ENCODE measurements around the gene BMPR1A. TPM values are rescaled to one million over a fixed set of nuclear protein-coding genes. Genes with fewer than 3 reads are reported as not detected.
A peak's percentile ranks its signal among the peaks of the same experiment; 100 is the strongest.

Gene BMPR1A
- total RNA-seq, 1 experiment from 2014 or later, result 86.5 TPM

GRCh38 chr10:86747796-86748581 is 8.4 kb upstream of the BMPR1A start:
- Histone ChIP-seq H3K4me3 (ENCODE audit: insufficient read depth, low read depth, low read length) (no peak overlapping the region), H3K27me3 (ENCODE audit: control insufficient read depth, insufficient read depth, low read length) (no peaks in the 10 kb centered on the region), H3K36me3 (replicated peaks; ENCODE audit: control insufficient read depth, insufficient read depth, low read length) (no peaks in the 10 kb centered on the region)
- DNase-seq, result no peak

- Histone ChIP-seq H3K27me3 (ENCODE audit: control insufficient read depth, insufficient read depth, low read length) (no peaks in the 10 kb centered on the region), H3K4me3 (ENCODE audit: insufficient read depth, low read depth, low read length) (no peak overlapping the region), H3K36me3 (replicated peaks; ENCODE audit: control insufficient read depth, insufficient read depth, low read length) (no peaks in the 10 kb centered on the region)
- no peak for DNase-seq
Observed at GRCh38 chr10:86749854-86750253, 6.6 kb upstream of the BMPR1A start.

- no peaks in the 10 kb centered on the region for H3K27me3 ChIP-seq (ENCODE audit: control insufficient read depth, insufficient read depth, low read length)
- H3K36me3 ChIP-seq (replicated peaks; ENCODE audit: control insufficient read depth, insufficient read depth, low read length), result no peaks in the 10 kb centered on the region
- no peak for DNase-seq
- H3K4me3 ChIP-seq (ENCODE audit: insufficient read depth, low read depth, low read length), result no peak overlapping the region
Observed at GRCh38 chr10:86751477-86751876, 4.9 kb upstream of the BMPR1A start.

GRCh38 chr10:86752311-86752710 is 4.1 kb upstream of the BMPR1A start:
- Histone ChIP-seq H3K36me3 (replicated peaks; ENCODE audit: control insufficient read depth, insufficient read depth, low read length) (no peaks in the 10 kb centered on the region), H3K4me3 (ENCODE audit: insufficient read depth, low read depth, low read length) (no peak overlapping the region), H3K27me3 (ENCODE audit: control insufficient read depth, insufficient read depth, low read length) (no peaks in the 10 kb centered on the region)
- DNase-seq, result peak; percentile 39

DNA sequence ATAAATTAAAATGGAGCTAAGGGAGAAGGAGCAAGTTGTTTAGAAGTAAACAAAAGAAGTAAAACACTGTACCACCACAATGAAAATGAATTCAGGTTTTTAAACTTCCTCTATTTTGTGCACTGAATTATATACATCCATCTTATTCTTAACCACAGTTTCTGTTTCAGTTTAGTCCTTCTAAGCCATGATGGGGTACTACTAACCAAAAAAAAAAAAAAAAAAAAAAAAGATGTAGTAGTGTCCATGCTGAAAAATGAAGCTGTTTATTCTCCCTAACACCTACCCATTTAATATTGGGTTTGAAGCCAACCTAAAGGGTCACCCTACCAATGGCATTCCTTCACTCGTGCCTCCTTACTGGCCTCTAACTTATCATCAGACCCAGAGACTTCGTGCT is 3.4 kb upstream of the BMPR1A start:
- no peaks in the 10 kb centered on the region for H3K27me3 ChIP-seq (ENCODE audit: control insufficient read depth, insufficient read depth, low read length)
- H3K36me3 ChIP-seq (replicated peaks; ENCODE audit: control insufficient read depth, insufficient read depth, low read length), result no peaks in the 10 kb centered on the region
- H3K4me3 ChIP-seq (ENCODE audit: insufficient read depth, low read depth, low read length), result no peak overlapping the region
- no peak for DNase-seq

DNA sequence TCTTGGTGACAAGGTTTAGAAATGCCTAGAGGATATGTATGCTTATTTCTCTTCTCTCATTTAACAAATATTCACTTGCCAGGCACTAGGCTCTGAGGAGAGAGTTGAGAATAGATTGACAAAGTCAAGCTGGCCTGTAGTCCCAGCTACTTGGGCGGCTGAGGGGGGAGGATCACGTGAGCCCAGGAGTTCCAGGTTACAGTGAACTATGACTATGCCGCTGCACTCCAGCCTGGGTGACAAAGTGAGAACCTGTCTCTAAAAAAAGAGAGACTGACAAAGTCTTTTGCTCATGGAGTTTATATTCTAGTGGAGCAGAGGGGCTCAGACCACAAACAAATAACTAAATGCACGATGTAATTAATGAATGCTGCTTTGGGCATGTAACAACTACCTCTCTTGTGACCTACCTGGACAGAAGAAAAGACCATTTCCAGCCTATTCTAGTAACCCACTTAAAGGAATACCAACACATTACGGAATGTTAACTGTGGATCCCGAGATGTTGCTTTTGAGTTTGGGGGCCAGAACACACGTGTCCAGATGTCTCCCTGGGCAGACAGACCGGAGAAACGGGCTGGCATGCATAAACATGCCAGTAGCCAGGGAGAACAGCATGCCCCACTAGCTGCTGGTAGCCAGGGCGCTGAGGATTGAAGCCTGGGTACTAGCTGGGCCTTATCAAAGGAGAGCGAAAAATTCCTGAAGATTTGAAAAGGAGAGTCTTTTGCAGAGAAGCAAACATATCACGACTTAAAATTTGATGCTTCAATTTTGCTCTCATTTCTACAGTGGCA is 2.6 kb upstream of the BMPR1A start:
- H3K36me3 ChIP-seq (replicated peaks; ENCODE audit: control insufficient read depth, insufficient read depth, low read length), result no peaks in the 10 kb centered on the region
- no peak overlapping the region for H3K4me3 ChIP-seq (ENCODE audit: insufficient read depth, low read depth, low read length)
- DNase-seq, result no peak
- H3K27me3 ChIP-seq (ENCODE audit: control insufficient read depth, insufficient read depth, low read length), result no peaks in the 10 kb centered on the region

GRCh38 chr10:86755454-86755739 is 1.0 kb upstream of the BMPR1A start:
- Histone ChIP-seq H3K4me3 (ENCODE audit: insufficient read depth, low read depth, low read length) (peak overlapping the region; percentile 95), H3K27me3 (ENCODE audit: control insufficient read depth, insufficient read depth, low read length) (no peaks in the 10 kb centered on the region)
- DNase-seq, result no peak

DNA sequence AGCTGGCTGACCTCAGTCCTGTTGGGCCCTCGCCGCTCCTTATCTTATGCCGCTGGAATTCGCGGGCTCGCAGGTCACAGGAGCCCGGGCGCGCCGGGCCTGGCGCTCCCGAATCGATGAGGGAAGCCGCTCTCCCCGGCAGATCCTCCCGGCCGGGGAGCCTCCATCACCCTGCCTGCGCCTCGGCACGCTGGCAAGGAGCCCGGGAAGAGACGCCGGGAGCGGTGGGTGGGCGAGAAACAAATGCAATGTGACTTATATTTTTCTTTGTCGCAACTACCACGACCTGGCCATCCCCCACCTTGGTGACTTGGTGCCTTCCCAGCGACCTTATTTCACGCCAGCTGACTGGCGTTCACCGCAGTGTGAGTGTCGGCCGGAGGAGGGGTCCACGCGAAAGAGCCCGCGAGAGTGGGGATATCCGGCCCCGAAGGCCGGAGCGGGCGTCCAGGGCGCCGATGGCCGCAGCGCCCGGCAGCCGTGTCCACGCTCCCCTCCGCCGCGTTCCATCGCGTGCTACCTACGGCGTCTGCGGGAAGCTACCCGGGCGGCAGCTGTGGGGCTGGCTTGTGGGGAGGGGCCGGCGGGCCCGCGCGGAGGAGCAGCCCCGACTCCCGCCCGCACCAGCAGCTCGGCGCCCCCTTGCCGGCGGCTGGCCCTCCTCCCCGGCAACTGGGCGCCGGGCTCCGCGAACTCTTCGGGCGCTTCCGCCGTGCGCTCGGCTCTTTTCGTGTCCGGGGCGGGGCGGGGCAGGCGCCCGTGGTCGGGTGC is 494 bp upstream of the BMPR1A start:
- DNase-seq, result peak; percentile 99
- peak overlapping the region; percentile 95 for H3K4me3 ChIP-seq (ENCODE audit: insufficient read depth, low read depth, low read length)
- no peaks in the 10 kb centered on the region for H3K36me3 ChIP-seq (replicated peaks; ENCODE audit: control insufficient read depth, insufficient read depth, low read length)

More at GRCh38 chr10:86755454-86755739, 1.0 kb upstream of the BMPR1A start:
- no peaks in the 10 kb centered on the region for H3K36me3 ChIP-seq (replicated peaks; ENCODE audit: control insufficient read depth, insufficient read depth, low read length)

GRCh38 chr10:86757113-86757972 is 924 bp downstream of the BMPR1A start:
- Histone ChIP-seq H3K36me3 (replicated peaks; ENCODE audit: control insufficient read depth, insufficient read depth, low read length) (no peaks in the 10 kb centered on the region), H3K27me3 (ENCODE audit: control insufficient read depth, insufficient read depth, low read length) (no peaks in the 10 kb centered on the region), H3K4me3 (ENCODE audit: insufficient read depth, low read depth, low read length) (peak overlapping the region; percentile 84)
- peak; percentile 66 for DNase-seq

More for the DNA sequence above, 494 bp upstream of the BMPR1A start:
- H3K27me3 ChIP-seq (ENCODE audit: control insufficient read depth, insufficient read depth, low read length), result no peaks in the 10 kb centered on the region

- Histone ChIP-seq H3K4me3 (ENCODE audit: insufficient read depth, low read depth, low read length) (peak overlapping the region; percentile 84), H3K36me3 (replicated peaks; ENCODE audit: control insufficient read depth, insufficient read depth, low read length) (no peaks in the 10 kb centered on the region), H3K27me3 (ENCODE audit: control insufficient read depth, insufficient read depth, low read length) (no peaks in the 10 kb centered on the region)
- DNase-seq, result no peak
Observed at GRCh38 chr10:86758189-86759072, 2.0 kb downstream of the BMPR1A start.

DNA sequence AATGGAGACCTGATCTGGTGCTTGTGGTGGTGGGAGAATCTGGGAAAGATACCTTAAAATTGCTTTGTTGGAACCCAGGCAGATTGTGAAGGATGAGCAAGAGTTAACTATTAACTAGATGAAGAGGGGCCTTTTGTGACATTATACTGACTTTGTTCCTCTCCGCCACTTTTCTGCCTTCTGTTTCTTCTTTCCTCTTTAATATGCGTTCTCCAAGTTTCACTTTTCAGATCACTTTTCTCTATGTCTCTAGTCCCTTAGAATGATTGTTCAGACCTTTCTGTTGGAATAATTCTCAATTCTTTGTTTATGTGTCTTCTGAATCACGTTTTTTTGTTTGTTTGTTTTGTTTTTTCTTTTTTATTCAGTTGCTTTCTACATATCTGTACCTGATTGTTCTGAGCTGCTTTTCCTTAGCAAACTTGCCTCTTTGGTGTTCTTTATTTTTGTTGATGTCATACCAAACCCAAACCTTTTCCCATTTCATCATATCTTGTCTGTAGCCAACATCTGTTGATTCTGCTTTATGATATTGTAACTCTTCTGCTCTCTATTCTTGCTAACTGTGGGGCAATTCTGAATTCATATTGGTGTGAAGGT is 2.8 kb downstream of the BMPR1A start:
- Histone ChIP-seq H3K27me3 (ENCODE audit: control insufficient read depth, insufficient read depth, low read length) (no peaks in the 10 kb centered on the region), H3K36me3 (replicated peaks; ENCODE audit: control insufficient read depth, insufficient read depth, low read length) (no peaks in the 10 kb centered on the region), H3K4me3 (ENCODE audit: insufficient read depth, low read depth, low read length) (peak overlapping the region; percentile 84)
- DNase-seq, result no peak

- H3K27me3 ChIP-seq (ENCODE audit: control insufficient read depth, insufficient read depth, low read length), result no peaks in the 10 kb centered on the region
- no peak overlapping the region for H3K4me3 ChIP-seq (ENCODE audit: insufficient read depth, low read depth, low read length)
- DNase-seq, result no peak
- no peaks in the 10 kb centered on the region for H3K36me3 ChIP-seq (replicated peaks; ENCODE audit: control insufficient read depth, insufficient read depth, low read length)
Observed at GRCh38 chr10:86763404-86763803, 7.0 kb downstream of the BMPR1A start.

- Histone ChIP-seq H3K27me3 (ENCODE audit: control insufficient read depth, insufficient read depth, low read length) (no peaks in the 10 kb centered on the region), H3K4me3 (ENCODE audit: insufficient read depth, low read depth, low read length) (no peak overlapping the region), H3K36me3 (replicated peaks; ENCODE audit: control insufficient read depth, insufficient read depth, low read length) (no peaks in the 10 kb centered on the region)
- DNase-seq, result no peak
Observed at GRCh38 chr10:86765548-86765947, 9.1 kb downstream of the BMPR1A start.

All from H7 (cell line).